Astrocyte of the hippocampus (primary cell): ENCODE results near the gene CDK5RAP2.
A peak's percentile ranks its signal among the peaks of the same experiment; 100 is the strongest.

ENCODE experiments used
- DNase-seq: peaks from one replicate; pipeline ENCODE4 v3.0.0; 2011; ENCODE audit warnings: low read depth, low spot score

The CDK5RAP2 gene

GRCh38 chr9:120580051-120580896 is at the start of gene CDK5RAP2:
TSS of gene CDK5RAP2 (minus strand) at chr9:120580167. CDS start at chr9:120579978, 189 bp downstream.
- peak; percentile 99 for DNase-seq

GRCh38 chr9:120628925-120629497 is 49.0 kb upstream of the CDK5RAP2 start:
- DNase-seq: peak; percentile 19

- no peak for DNase-seq
Observed at GRCh38 chr9:120628207-120628924, 48.4 kb upstream of the CDK5RAP2 start.

- DNase-seq: no peak
Observed at GRCh38 chr9:120627073-120627472, 47.1 kb upstream of the CDK5RAP2 start.

GRCh38 chr9:120626512-120626911 is 46.5 kb upstream of the CDK5RAP2 start:
- no peak for DNase-seq

- no peak for DNase-seq
Observed at GRCh38 chr9:120625222-120625621, 45.3 kb upstream of the CDK5RAP2 start.

- DNase-seq: no peak
Observed at GRCh38 chr9:120622790-120623189, 42.8 kb upstream of the CDK5RAP2 start.

- DNase-seq: no peak
Observed at GRCh38 chr9:120621941-120622340, 42.0 kb upstream of the CDK5RAP2 start.

- peak; percentile 81 for DNase-seq
Observed at GRCh38 chr9:120619751-120620655, 40.0 kb upstream of the CDK5RAP2 start.

- DNase-seq: peak; percentile 30
Observed at GRCh38 chr9:120616966-120617935, 37.3 kb upstream of the CDK5RAP2 start.

GRCh38 chr9:120612218-120612617 is 32.3 kb upstream of the CDK5RAP2 start:
- DNase-seq: peak; percentile 14

GRCh38 chr9:120611690-120612068 is 31.7 kb upstream of the CDK5RAP2 start:
- no peak for DNase-seq

GRCh38 chr9:120610975-120611689 is 31.2 kb upstream of the CDK5RAP2 start:
- DNase-seq: no peak

GRCh38 chr9:120609636-120610035 is 29.7 kb upstream of the CDK5RAP2 start:
- no peak for DNase-seq

GRCh38 chr9:120608421-120608820 is 28.5 kb upstream of the CDK5RAP2 start:
- no peak for DNase-seq

GRCh38 chr9:120603591-120603990 is 23.6 kb upstream of the CDK5RAP2 start:
- no peak for DNase-seq

GRCh38 chr9:120603010-120603409 is 23.0 kb upstream of the CDK5RAP2 start:
- DNase-seq: no peak

- DNase-seq: no peak
Observed at GRCh38 chr9:120593955-120594277, 13.9 kb upstream of the CDK5RAP2 start.

- DNase-seq: no peak
Observed at GRCh38 chr9:120593250-120593954, 13.4 kb upstream of the CDK5RAP2 start.
